GM06990 (cell line): ENCODE data around the gene TRAPPC3L.

ENCODE experiments used
- DNase-seq: peaks from one replicate; pipeline ENCODE4 v3.0.0-alpha.2; 2011; ENCODE audit not compliant: insufficient read length; ENCODE audit errors: extremely low read depth
- H3K27me3 ChIP-seq: replicated peaks from 2 replicates; pipeline ENCODE4 v1.6.0; 2011; ENCODE audit warnings: low read length; ENCODE audit not compliant: control insufficient read depth, insufficient read depth
- H3K36me3 ChIP-seq: 2 replicates; pipeline ENCODE4 v1.5.1; 2011; ENCODE audit warnings: low read length; ENCODE audit not compliant: control insufficient read depth, insufficient read depth
- H3K4me3 ChIP-seq: replicated peaks from 2 replicates; pipeline ENCODE4 v1.5.1; 2011; ENCODE audit warnings: low read depth, mild to moderate bottlenecking, control low read depth, low read length
- CTCF ChIP-seq: IDR thresholded peaks from 2 replicates; pipeline ENCODE4 v1.5.1; 2011; ENCODE audit warnings: low read length, control low read depth, mild to moderate bottlenecking, inconsistent platforms; ENCODE audit not compliant: insufficient read depth, poor library complexity, severe bottlenecking

TRAPPC3L gene

GRCh38 chr6:116530436-116530835, 15.0 kb downstream of the TRAPPC3L start:
- no peak for TF ChIP-seq CTCF
- H3K27me3 ChIP-seq, result no peaks in the 10 kb centered on the region
- no peaks in the 10 kb centered on the region for H3K36me3 ChIP-seq
- no peak overlapping the region for H3K4me3 ChIP-seq
- DNase-seq, result no peak

- no peak for DNase-seq
- TF ChIP-seq CTCF, result no peak
- Histone ChIP-seq H3K27me3 (no peaks in the 10 kb centered on the region), H3K36me3 (no peaks in the 10 kb centered on the region), H3K4me3 (no peak overlapping the region)
Observed at GRCh38 chr6:116529466-116530290, 15.8 kb downstream of the TRAPPC3L start.

GRCh38 chr6:116528780-116529179, 16.7 kb downstream of the TRAPPC3L start:
- no peak overlapping the region for H3K4me3 ChIP-seq
- no peaks in the 10 kb centered on the region for H3K36me3 ChIP-seq
- no peak for DNase-seq
- no peak for TF ChIP-seq CTCF
- no peaks in the 10 kb centered on the region for H3K27me3 ChIP-seq

GRCh38 chr6:116528133-116528532, 17.4 kb downstream of the TRAPPC3L start:
- Histone ChIP-seq H3K36me3 (no peaks in the 10 kb centered on the region), H3K4me3 (no peak overlapping the region), H3K27me3 (no peaks in the 10 kb centered on the region)
- DNase-seq, result no peak
- no peak for TF ChIP-seq CTCF

- no peak for TF ChIP-seq CTCF
- no peaks in the 10 kb centered on the region for H3K27me3 ChIP-seq
- no peak overlapping the region for H3K4me3 ChIP-seq
- no peak for DNase-seq
- no peaks in the 10 kb centered on the region for H3K36me3 ChIP-seq
Observed at GRCh38 chr6:116524236-116524635, 21.2 kb downstream of the TRAPPC3L start.
